LNCAP (cell line): ENCODE results near the gene FXYD3.

Experiments
- TF ChIP-seq, protein P1 (sequence below): fragments of 450-650 bp; IDR thresholded peaks from 2 replicates; pipeline ENCODE4 v1.5.1; 2017; ENCODE audit warnings: mild to moderate bottlenecking

The FXYD3 gene

DNA sequence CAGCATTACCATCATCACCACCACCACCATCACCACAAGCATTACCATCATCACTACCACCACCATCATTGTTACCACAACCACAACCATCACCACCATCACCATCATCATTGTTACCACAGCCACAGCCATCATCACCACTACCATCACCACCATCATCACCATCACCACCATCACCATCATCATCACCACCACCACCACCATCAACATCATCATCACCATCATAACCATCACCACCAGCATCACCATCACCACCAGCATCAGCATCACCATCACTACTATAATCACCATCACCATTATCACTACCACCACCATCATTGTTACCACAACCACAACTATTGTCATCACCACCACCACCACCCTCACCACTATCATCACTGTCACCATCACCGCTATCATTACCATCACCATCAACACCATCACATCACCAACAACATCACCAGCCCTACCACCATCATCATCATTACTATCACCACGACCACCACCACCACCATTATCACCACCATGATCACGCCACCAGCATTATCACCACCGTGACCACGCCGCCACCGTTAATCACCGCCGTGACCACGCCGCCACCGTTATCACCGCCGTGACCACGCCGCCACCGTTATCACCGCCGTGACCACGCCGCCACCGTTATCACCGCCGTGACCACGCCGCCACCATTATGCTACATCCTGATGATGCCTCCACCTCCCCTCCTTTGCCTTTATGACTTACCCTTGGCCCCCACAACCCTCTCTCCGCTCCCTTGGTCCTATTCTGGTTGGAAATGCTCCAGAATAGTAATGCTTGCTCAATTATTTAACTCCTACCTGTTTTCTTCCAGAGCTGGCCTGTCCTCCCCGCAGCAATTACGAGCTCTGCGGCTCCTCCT lies 10.0 kb upstream of the FXYD3 start:
- TF ChIP-seq, protein P1, sequence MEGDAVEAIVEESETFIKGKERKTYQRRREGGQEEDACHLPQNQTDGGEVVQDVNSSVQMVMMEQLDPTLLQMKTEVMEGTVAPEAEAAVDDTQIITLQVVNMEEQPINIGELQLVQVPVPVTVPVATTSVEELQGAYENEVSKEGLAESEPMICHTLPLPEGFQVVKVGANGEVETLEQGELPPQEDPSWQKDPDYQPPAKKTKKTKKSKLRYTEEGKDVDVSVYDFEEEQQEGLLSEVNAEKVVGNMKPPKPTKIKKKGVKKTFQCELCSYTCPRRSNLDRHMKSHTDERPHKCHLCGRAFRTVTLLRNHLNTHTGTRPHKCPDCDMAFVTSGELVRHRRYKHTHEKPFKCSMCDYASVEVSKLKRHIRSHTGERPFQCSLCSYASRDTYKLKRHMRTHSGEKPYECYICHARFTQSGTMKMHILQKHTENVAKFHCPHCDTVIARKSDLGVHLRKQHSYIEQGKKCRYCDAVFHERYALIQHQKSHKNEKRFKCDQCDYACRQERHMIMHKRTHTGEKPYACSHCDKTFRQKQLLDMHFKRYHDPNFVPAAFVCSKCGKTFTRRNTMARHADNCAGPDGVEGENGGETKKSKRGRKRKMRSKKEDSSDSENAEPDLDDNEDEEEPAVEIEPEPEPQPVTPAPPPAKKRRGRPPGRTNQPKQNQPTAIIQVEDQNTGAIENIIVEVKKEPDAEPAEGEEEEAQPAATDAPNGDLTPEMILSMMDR, result no peak

GRCh38 chr19:35106291-35106583 lies 9.4 kb upstream of the FXYD3 start:
- TF ChIP-seq, protein P1, result no peak

DNA sequence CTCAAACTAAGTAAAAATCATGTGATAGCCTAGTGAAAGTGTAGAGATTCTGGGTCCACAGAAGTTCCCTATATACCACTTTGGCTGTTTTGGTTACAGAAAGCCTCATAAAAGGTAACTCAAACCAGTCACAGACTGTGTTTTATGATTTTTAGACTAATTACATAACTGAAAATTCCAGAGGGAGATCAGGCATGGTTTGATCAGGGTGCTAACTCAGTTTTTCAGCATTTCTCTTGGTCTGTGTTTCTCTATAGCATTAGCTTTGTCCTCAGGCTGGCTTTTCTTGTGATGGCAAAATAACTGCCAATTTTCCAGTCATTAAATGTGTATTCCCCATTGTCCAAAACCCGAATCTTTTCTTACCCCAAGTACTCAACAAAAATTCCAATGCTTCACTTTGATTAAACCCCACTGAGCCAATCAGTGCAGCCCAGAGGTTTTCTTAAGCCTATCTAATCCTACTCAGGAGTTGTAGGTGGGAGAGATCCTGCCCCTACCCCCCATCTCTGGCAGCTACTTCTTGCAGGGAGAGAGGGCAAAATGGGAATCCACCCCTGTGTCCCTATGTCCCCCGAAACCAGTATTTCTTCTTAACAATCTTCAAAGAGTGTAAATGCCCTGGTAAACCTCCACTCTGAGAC lies 8.6 kb upstream of the FXYD3 start:
- TF ChIP-seq, protein P1, result no peak

DNA sequence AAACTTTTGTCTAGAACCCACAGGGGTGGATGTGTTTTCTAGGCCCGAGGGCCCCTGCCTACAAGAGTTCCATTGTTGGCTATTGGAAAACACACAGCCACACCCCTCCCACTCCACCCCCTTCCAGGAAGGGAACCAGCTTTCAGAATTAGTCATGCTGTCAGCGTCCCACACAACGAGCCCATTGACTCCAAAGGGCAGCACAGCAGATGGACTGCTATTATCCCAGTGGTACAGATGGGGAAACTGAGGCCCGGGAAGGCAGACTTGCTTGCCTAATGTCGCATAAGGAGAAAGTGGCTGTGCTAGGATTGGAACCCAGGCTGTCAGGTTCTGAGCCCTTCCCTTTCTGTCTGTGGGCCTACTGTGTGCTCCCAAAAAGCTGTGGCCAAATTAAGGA lies 8.1 kb upstream of the FXYD3 start:
- TF ChIP-seq, protein P1, result no peak

- TF ChIP-seq, protein P1, result no peak
Observed at GRCh38 chr19:35108730-35109129, 6.9 kb upstream of the FXYD3 start.

GRCh38 chr19:35109395-35110112 lies 6.1 kb upstream of the FXYD3 start:
- TF ChIP-seq, protein P1, result no peak

DNA sequence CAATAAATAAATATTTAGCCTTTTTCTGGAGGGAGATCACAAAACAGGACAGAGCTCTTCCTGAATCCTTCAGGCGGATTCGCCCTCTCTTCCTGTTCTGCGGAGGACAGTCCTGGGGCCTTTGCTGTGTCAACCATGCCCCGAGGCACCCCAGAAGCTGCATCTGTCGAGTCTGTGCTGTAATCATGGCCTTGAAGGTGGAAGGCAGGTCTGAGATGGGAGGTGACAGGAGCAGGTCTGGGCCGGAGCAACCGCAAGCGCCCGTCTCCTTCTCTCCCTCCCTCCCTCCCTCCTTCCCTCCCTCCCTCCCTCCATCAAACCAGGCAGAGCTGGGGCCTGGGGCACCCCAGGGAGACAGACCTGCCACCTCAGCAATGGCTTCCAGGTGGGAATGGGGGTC lies 4.6 kb upstream of the FXYD3 start:
- TF ChIP-seq, protein P1, result no peak
